Heart left ventricle (tissue), 16 donors: ENCODE results near the gene IFNGR2. TPM values are rescaled to one million over a fixed set of nuclear protein-coding genes. Genes with fewer than 3 reads are reported as not detected.
A peak's percentile ranks its signal among the peaks of the same experiment; 100 is the strongest.

Source experiments
- ATAC-seq, 4 donors: fragments of 200-7000 bp; cut with Tn5 transposase; one replicate each; pipeline ENCODE4 v1.9.1; 2020 to 2022; ENCODE audit warnings: moderate library complexity in 4 of 4, mild to moderate bottlenecking in 3 of 4, moderate number of reproducible peaks in 1 of 4
- DNase-seq, 5 donors: peaks; one replicate each; pipeline ENCODE4 v3.0.0-alpha.2; 2020
- H3K27ac ChIP-seq, 12 donors: fragments of 200-600 bp; sonication (generic) in 4 of 12; one replicate each; pipeline versions ENCODE4 v1.5.0 to v1.8.0; 2016 to 2022; ENCODE audit warnings: mild to moderate bottlenecking in 2 of 12
- H3K27me3 ChIP-seq, 9 donors: fragments of 200-600 bp; sonication (generic) in 2 of 9; one replicate each; pipeline versions ENCODE4 v1.5.1 to v1.8.0; 2016 to 2022; ENCODE audit warnings: mild to moderate bottlenecking in 3 of 9
- H3K36me3 ChIP-seq, 9 donors: fragments of 200-600 bp; sonication (generic) in 2 of 9; one replicate each; pipeline versions ENCODE4 v1.5.0 to v1.8.0; 2018 to 2022; ENCODE audit warnings: mild to moderate bottlenecking in 2 of 9
- H3K4me1 ChIP-seq, 12 donors: fragments of 200-600 bp; sonication (generic) in 4 of 12; one replicate each; pipeline versions ENCODE4 v1.5.0 to v1.8.0; 2016 to 2022; ENCODE audit warnings: mild to moderate bottlenecking in 3 of 12
- H3K4me3 ChIP-seq, 12 donors: fragments of 200-600 bp; sonication (generic) in 4 of 12; one replicate each; pipeline versions ENCODE4 v1.5.0 to v1.8.0; 2017 to 2022; ENCODE audit warnings: mild to moderate bottlenecking in 9 of 12, moderate library complexity in 4 of 12
- H3K9me3 ChIP-seq, 12 donors: fragments of 200-600 bp; sonication (generic) in 4 of 12; one replicate each; pipeline versions ENCODE4 v1.5.0 to v1.8.0; 2016 to 2022; ENCODE audit warnings: mild to moderate bottlenecking in 1 of 12
- CTCF ChIP-seq, 12 donors: fragments of 200-600 bp; sonication (generic) in 4 of 12; IDR thresholded peaks; one replicate each; pipeline versions ENCODE4 v1.5.0 to v1.8.0; 2018 to 2022; ENCODE audit warnings: antibody characterized with exemption in 12 of 12, mild to moderate bottlenecking in 5 of 12
- POLR2A ChIP-seq, 2 donors: fragments of 450-650 bp; IDR thresholded peaks; one replicate each; pipeline ENCODE4 v1.6.1; 2017; ENCODE audit warnings: antibody characterized with exemption in 2 of 2, mild to moderate bottlenecking in 2 of 2, moderate library complexity in 2 of 2
- WGBS, 4 donors: extraction: QIAGEN DNeasy Blood & Tissue Kit in 2 of 4; methylation state at CpG; one replicate each; pipeline versions ENCODE4 v1.1.5 to v1.1.7; 2013 to 2018; 5-methylcytosine and 5-hydroxymethylcytosine counted together
- intact Hi-C, 10 donors: fragments of 100-400 bp; cut with DNase I; formaldehyde crosslinking; loops; one replicate each; pipeline versions ENCODE4 v1.11.1 to v1.14.2; 2022
- polyA plus RNA-seq, 2 donors: library from polyadenylated mRNA; stranded (reverse); fragments of 200-250 nt; gene quantifications; one replicate each; pipeline ENCODE4 v1.2.3, GENCODE V29; 2013
- total RNA-seq, 9 donors: library from RNA; depleted of rRNA in 2 of 9; stranded (reverse); fragments of >200 nt in 2 of 9; fragmentation: NEBNext Ultra II Directional in 3 of 9; extraction: Animal tissue kit (Norgen Biotek cat#: 25700) in 3 of 9; gene quantifications; one replicate each; pipeline versions ENCODE4 v1.1.0 to v1.2.4, GENCODE V29; 2016 to 2023
- donor health status: ischemic (EF 13 %, LVEDD 7.1; RV severe dilation, severe dysfunction).
- donor health status: healthy with polysubstance abuse.
- donor health status: DM: no; HTN: yes; CAD: no.
- donor health status: DM: no; HTN: no; CAD: no.
- donor health status: ischemic (EF 25% LVEDD 6.9; RV normal size, moderate dysfunction).
- donor health status: ischemic (EF 25% LVEDD 5.7; RV mildly dilated, moderate dysfunction).
- donor health status: healthy.
- donor health status: DM: yes; HTN: yes; CAD: no.
- donor health status: ischemic (EF 35%, LVEDD 5.7; RV mildly dilated, moderate dysfunction).
- donor health status: nonischemic (EF 11% LVEDD 7.7; RV severe dilation, severe dysfunction).
- donor health status: DM: yes; HTN: yes; CAD: no.
- donor health status: PGD.
- donor health status: ischemic (EF 29% LVEDD 5.4; RV normal size, mild dysfunction).
- donor health status: nonischemic (EF 23%, LVEDD 6.1; RV moderate dilation, normal function).

Gene IFNGR2
- total and polyA plus RNA-seq, 11 donors, result 25.1 to 83.3 (median 33.5) TPM

DNA sequence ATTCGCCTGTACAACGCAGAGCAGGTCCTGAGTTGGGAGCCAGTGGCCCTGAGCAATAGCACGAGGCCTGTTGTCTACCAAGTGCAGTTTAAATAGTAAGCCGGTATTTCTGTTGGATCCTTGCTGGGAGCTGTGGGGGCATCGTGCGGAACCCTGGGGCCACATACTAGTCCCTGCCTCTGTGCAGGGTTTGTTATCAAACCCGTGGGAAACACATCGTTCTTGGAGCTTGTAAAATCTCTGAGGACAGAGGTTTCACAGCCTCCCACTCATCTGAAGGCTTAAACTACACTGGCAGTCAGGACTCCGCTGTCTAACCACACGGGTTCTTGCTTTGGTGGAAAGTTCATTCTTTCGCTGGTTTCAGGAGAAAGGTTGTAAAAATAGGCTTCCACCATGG, 11.7 kb downstream of the IFNGR2 start:
- no peaks in the 10 kb centered on the region for H3K9me3 ChIP-seq
- no peaks in the 10 kb centered on the region for H3K27me3 ChIP-seq
- H3K4me1 ChIP-seq, result peaks cover 0 to 56% (median 28%) of the 10 kb centered on the region in 12 donors
- H3K36me3 ChIP-seq, result peaks cover 0 to 87% (median 44%) of the 10 kb centered on the region in 9 donors
- ATAC-seq, result no peak
- WGBS, 4 donors, result 81 to 89% (median 83%) methylated on average over 11 of the region's 11 CpGs
- TF ChIP-seq POLR2A (IDR thresholded peaks at IDR 0.05) (no peak), CTCF (IDR thresholded peaks at IDR 0.05) (no peak)
- H3K4me3 ChIP-seq, result no peak overlapping the region
- no peak for DNase-seq
- intact Hi-C loops, result no loop called here
- no peak overlapping the region for H3K27ac ChIP-seq

DNA sequence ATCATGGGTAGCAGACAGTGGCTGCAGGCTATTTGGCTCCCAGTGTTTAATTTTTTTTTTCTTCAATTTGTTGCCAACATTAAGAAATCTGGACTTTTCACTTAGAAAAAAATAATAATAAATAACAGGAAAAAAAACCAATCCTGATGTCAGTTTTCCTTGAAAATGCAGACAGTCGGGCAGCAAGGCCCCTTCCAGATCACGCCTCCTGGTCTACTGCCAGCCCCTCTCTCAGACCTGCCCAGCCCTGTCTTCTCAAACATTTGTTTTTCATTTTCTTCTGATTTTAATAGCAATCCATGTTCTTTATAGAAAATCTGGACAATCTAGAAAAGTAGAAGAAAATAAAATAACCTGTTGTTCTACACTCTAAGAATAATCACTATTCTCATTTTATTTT, 15.5 kb downstream of the IFNGR2 start:
- WGBS, 4 donors, result 63 to 69% (median 64%) methylated on average over 2 of the region's 2 CpGs
- Histone ChIP-seq H3K27ac (peak overlapping the region in 10 of 12 donors; percentile 9 to 75 (median 37)), H3K4me1 (peaks cover 0 to 27% (median 16%) of the 10 kb centered on the region in 12 donors), H3K4me3 (no peak overlapping the region), H3K9me3 (no peaks in the 10 kb centered on the region), H3K27me3 (no peaks in the 10 kb centered on the region), H3K36me3 (peaks cover 0 to 96% (median 65%) of the 10 kb centered on the region in 9 donors)
- peak; percentile 44 to 76 (median 66) for DNase-seq
- TF ChIP-seq CTCF (IDR thresholded peaks at IDR 0.05), result no peak
- no peak for TF ChIP-seq POLR2A (IDR thresholded peaks at IDR 0.05)
- intact Hi-C loops, result no loop called here
- peak in 2 of 4 donors; percentile 69 to 75 for ATAC-seq

- Histone ChIP-seq H3K4me1 (peaks cover 0 to 26% (median 15%) of the 10 kb centered on the region in 12 donors), H3K4me3 (no peak overlapping the region), H3K9me3 (no peaks in the 10 kb centered on the region), H3K36me3 (peaks cover 0 to 98% (median 74%) of the 10 kb centered on the region in 9 donors), H3K27ac (peak overlapping the region in 11 of 12 donors; percentile 5 to 75 (median 37)), H3K27me3 (no peaks in the 10 kb centered on the region)
- DNase-seq, result peak in 2 of 5 donors; percentile 47 to 67
- WGBS, 4 donors, result 83 to 87% (median 85%) methylated on average over 12 of the region's 12 CpGs
- intact Hi-C loops, result no loop called here
- peak; percentile 79 to 93 (median 86) for ATAC-seq
- TF ChIP-seq CTCF (IDR thresholded peaks at IDR 0.05) (no peak), POLR2A (IDR thresholded peaks at IDR 0.05) (no peak)
These were observed 16.4 kb downstream of the IFNGR2 start for GRCh38 chr21:33419538-33420123.

DNA sequence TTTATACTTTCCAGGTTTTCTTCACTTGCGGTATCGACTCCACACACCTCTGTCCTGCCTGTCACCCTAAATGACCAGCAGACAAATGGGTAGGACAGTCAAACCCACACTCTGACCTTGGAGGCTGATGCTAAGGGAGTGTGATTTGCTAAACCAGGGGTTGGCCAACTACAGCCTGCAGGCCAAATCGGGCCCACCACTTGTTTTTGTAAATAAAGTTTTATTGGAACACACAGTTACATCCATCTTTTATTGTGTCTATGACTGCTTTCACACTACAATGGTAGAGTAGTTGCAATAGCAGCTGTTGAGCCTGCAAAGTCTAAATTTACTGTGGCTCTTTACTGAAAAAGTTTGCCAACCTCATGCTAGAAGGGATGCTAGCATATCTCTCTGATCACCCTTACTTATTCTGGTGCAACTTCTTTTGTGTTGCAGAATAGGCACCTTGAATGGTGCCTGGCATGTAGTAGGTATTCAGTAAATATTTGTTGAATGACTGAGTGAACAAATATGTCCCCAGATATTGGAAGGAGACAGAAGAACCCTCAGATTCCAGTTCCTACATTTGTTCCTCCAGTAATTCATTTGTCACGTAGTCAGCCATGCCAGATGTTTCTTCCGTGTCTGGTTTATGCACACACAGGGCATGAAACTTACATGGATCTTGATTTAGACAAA, 18.6 kb downstream of the IFNGR2 start:
- Histone ChIP-seq H3K27ac (no peak overlapping the region), H3K9me3 (no peaks in the 10 kb centered on the region), H3K4me3 (no peak overlapping the region), H3K4me1 (peaks cover 0 to 23% (median 13%) of the 10 kb centered on the region in 12 donors), H3K36me3 (peaks cover 0 to 98% (median 76%) of the 10 kb centered on the region in 9 donors), H3K27me3 (no peaks in the 10 kb centered on the region)
- no peak for TF ChIP-seq POLR2A (IDR thresholded peaks at IDR 0.05)
- no peak for TF ChIP-seq CTCF (IDR thresholded peaks at IDR 0.05)
- intact Hi-C loops, result no loop called here
- WGBS, 4 donors, result 96 to 97% (median 97%) methylated on average over 5 of the region's 5 CpGs
- ATAC-seq (no peak), DNase-seq (no peak)
